ENCODE data around the gene PRDX1.
A peak's percentile ranks its signal among the peaks of the same experiment; 100 is the strongest.
"Not testable (repeated sequence)": the region's sequence is repeated elsewhere in the genome, so short reads cannot be mapped to it uniquely, and the experiment has no call there.

PRDX1 gene

DNA sequence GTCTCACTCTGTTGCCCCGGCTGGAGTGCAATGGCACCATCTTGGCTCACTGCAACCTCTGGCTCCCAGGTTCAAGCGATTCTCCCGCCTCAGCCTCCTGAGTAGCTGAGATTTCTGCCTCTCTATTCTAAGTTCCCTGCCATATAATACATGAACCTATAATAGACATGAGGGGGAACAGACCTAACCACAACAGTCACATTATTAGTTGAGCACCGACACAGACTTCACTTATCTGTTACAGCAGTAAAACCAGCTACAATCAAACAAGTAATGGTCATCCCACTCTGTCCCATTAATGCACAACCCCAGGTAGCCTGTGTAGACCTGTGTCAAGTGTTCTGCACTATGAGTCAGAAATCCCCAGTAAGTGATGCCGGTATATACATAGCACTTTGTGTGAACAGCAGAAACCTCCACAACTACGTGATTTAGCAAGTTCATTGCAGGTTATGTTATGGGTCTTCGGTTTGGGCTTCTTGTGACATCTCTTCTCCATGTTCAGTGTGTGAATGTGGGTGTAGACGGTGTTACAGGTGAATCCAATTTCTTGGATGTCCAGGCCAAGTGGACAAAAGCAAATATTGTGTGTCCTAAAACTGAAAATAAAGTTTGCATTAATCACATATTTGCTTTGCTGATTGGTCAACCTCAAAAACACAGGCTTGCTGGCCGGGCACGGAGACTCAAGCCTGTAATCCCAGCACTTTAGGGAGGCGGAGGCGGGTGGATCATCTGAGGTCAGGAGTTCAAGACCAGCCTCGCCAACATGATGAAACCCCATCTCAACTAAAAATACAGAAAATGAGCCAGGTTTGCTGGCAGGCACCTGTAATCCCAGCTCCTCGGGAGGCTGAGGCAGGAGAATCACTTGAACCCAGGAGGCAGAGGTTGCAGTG is 18.0 kb downstream of the PRDX1 start:
- no peak for DNase-seq (ENCODE audit: low read depth)

DNA sequence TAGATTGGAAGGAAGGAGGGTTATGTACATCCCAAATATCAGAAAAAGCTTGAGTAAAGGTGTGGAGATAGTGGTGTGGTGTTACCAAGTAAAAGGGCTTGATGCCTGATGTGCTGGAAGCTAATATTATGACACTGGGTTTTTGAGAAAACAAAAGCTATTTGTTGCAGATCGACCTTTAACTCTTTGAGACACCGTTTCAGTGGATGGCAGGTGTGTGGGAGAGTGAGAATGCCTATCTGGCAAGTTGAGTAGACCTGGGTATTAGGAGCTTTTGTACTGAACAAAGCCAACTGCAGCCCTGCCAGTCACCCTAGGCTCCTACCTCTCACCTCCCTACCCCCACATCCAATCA is 20.2 kb downstream of the PRDX1 start:
- DNase-seq (ENCODE audit: low read depth) = no peak

- DNase-seq (ENCODE audit: low read depth) = peak; percentile 36
Measured at GRCh38 chr1:45499415-45499769, 22.3 kb downstream of the PRDX1 start.

GRCh38 chr1:45498279-45498678 is 23.4 kb downstream of the PRDX1 start:
- DNase-seq (ENCODE audit: low read depth) = no peak

DNA sequence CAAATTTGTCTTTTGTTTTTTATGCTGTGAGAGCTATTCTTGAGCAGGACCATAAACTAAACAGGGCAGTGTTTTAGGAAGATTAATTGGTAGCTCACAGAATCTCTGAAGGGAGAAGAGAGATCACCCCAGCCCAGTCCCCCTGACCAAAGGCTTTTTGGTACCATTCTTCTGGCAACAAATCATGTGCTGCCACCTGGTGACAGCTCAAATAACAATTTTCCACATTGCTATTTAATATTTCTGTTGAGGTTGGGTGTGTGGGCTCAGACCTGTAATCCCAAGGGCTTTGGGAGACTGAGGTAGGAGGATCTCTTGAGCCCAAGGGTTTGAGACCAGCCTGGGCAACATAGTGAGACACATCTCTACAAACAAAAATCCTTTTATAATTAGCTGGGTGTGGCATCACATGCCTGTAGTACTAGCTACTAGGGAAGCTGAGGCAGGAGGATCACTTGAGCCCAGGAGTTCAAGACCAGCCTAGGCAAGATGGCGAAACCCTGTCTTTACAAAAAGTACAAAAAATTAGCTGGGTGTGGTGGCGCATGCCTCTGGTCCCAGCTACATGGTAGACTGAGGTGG is 28.5 kb downstream of the PRDX1 start:
- peak; percentile 67 for DNase-seq (ENCODE audit: low read depth)

DNA sequence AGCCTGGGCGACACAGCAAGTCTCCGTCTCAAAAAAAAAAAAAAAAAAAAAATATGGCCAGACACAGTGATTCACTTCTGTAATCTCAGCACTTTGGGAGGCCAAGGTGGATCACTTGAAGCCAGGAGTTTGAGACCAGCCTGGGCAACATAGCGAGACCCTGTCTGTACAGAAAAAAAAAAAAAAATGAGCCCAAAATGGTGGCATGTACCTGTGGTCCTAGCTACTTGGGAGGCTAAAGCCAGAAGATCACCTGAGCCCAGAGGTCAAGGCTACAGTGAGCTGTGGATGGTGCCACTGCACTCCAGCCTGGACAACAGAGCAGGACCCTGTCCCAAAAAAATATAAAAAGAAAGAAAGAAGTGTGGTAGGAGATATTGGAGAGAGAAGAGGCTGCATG is 29.0 kb downstream of the PRDX1 start:
- DNase-seq (ENCODE audit: low read depth) = no peak

DNA sequence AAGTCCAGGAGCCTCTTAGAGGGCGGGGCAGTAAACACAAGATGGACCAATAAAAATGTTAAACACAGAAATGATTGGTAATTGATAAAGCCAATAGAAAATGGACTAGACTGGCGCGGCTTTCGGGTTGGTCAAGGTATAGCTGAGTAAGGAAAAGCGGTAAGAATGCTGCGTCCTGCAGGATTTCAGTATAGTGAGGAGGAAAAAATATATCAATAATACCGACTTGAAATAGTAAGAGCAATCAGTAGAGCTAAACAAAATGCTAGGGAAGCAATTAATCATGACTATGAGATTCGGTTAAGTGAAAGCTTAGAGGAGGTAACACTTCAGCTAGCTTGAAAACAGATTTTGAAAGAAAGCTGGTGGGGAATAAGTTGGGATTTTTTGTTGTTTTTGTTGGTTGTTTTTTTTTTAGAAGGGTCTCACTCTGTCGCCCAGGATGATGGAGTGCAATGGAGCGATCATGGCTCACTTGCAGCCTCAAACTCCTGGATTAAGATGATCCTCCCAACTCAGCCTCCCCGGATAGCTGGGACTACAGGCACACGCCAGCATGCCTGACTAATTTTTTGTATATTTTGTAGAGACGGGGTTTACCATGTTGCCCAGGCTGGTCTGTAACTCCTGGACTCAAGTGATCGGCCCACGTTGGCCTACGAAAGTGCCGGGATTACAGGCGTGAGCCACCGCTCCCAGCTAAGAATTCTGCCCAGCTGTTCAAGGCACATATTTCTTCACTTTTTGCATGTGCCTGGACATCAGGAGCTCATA is 30.0 kb downstream of the PRDX1 start:
- DNase-seq (ENCODE audit: low read depth) = no peak

DNA sequence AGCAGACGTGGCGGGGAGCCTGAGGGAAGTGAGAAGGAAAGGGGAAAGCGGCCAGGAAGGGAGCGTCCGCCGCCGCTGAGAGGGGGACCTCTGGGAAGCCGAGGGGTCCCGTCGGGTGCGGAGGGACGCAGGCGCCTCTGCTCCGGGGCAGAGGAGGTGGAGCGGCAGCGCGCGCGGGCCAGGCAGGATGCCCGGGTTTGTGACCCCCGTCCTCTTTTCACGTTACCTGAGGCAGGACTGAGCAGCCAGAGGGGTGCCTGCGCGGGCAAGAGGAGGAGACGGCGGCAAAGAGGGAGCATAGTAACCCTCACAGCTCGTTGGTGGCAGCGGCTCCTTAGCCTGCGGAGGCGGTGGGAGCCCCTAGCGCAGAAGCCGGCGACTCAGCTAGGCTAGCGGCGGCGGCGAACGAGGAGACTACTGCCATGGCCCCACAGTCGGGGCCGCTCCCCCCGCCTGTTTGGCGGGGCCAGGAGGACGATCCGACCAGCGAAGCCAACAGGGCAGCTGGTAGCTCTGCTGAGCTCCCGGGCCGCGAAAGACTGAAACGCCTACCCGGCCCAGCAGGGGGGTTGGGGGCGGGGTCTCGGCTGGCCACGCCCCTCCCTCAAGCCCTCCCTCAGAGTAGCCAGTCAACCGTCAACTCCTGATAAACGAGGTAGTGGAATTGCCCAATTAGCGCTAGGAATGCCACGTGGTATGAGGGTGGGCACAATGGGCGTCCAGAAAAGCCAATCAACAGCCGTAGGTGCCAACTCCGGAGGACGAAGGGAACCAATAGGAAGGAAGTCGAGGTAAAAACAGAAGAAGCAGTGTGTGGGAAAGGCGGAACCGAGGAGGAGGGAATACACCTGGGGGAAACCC is 30.8 kb downstream of the PRDX1 start, which contains the start of gene TESK2:
TSS of gene TESK2 (minus strand) at position 538 of the 861 bp plus-strand sequence. CDS start 33,378 bp downstream, outside the sequence.
- DNase-seq (ENCODE audit: low read depth) = peak; percentile 100

DNA sequence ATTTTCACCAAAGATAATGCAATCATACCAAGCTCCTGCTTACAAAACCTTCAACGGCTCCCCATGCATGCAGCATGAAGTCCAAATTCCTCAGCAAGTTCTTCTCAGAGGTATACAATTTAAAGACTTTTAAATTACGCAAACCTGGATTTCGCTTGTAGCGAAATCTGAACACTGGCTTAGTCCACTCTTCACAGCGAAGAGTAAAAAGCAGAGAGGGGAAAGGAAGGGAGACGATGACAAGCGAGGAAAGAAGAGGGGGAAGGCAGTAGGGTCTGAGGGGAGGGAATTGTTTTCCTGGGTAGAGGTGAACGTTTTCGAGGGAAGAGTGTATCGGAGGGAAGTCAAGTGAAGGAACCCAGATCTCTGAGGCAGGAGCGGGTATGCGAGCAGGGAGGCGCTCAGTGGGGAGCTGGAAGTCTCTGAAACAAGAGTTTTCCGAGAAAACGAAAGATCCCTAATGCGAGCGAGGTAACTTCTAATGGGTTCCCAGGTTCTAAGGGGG is 31.5 kb downstream of the PRDX1 start:
- peak; percentile 44 for DNase-seq (ENCODE audit: low read depth)

- DNase-seq (ENCODE audit: low read depth) = not testable (repeated sequence)
Measured at GRCh38 chr1:45489379-45489778, 32.3 kb downstream of the PRDX1 start.

- no peak for DNase-seq (ENCODE audit: low read depth)
Measured at GRCh38 chr1:45488666-45489377, 32.9 kb downstream of the PRDX1 start.

GRCh38 chr1:45485949-45486348 is 35.7 kb downstream of the PRDX1 start:
- no peak for DNase-seq (ENCODE audit: low read depth)

DNA sequence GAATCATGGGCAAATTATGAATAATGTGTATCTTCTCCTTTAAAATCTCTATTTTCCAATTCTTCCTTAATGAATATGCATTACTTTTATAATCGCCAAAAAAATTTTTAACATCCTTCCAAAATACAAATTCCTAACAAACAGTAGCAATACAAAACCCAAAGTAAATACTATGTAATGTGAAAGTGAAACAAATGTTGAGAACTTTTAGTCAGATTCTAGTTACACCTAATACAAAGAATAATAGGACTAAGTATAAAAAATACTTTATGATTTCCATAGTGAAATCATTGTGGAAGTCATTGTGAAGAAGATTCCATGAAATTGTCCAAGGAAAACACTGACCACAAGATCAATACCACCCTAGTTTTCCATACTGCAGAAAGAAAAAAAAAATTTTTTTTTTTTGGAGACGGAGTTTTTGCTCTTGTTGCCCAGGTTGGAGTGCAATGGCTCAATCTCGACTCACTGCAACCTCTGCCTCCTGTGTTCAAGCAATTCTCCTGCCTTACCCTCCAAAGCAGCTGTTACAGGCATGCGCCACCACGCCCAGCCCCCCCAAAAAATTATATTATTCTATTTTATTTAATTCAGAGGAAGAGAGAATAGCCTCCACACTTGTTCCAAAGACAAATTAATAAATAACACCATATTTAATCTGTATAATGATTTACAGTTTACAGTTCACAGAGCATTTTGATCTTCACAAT is 42.5 kb downstream of the PRDX1 start:
- no peak for DNase-seq (ENCODE audit: low read depth)

GRCh38 chr1:45478121-45478814 is 43.4 kb downstream of the PRDX1 start:
- no peak for DNase-seq (ENCODE audit: low read depth)

GRCh38 chr1:45477646-45478045 is 44.0 kb downstream of the PRDX1 start:
- DNase-seq (ENCODE audit: low read depth) = no peak

GRCh38 chr1:45474194-45474593 is 47.5 kb downstream of the PRDX1 start:
- DNase-seq (ENCODE audit: low read depth) = not testable (repeated sequence)

GRCh38 chr1:45473302-45473701 is 48.4 kb downstream of the PRDX1 start:
- DNase-seq (ENCODE audit: low read depth) = no peak

DNA sequence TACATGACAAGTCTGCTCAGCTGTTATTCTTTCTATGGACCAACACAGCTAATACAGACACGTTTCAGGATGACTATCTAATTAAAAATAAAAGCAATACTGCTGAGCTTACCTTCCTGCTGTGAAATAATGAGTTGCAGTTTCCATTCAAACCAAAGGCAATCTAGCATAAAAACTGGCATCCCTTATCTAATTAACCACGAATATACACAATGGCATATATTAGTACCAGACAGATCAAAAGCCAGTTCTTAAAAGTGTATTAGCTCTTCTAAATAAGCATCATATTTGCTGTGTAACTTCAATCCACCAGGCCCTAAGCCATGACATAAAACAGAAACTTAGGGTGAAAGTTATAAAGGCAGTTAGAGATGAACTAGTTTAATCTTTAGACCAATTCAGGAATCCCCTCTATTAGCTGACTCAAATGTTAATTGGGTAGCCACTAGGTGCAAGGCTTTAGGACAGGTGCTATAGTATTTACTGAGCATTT is 51.3 kb downstream of the PRDX1 start:
- no peak for DNase-seq (ENCODE audit: low read depth)

DNA sequence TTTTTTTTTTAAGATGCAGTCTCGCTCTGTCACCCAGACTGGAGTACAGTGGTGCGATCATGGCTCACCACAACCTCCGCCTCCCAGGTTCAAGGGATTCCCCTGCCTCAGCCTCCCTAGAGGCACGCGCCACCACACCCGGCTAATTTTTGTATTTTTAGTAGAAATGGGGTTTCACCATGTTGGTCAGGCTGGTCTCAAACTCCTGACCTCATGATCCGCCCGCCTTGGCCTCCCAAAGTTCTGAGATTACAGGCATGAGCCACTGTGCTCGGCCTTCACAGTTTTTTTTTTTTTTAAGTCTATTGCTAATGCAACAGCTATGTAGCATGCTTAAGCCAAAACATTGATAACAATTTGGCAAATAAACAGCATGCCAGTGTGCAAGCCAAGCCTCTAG is 54.3 kb downstream of the PRDX1 start:
- not testable (repeated sequence) for DNase-seq (ENCODE audit: low read depth)

DNA sequence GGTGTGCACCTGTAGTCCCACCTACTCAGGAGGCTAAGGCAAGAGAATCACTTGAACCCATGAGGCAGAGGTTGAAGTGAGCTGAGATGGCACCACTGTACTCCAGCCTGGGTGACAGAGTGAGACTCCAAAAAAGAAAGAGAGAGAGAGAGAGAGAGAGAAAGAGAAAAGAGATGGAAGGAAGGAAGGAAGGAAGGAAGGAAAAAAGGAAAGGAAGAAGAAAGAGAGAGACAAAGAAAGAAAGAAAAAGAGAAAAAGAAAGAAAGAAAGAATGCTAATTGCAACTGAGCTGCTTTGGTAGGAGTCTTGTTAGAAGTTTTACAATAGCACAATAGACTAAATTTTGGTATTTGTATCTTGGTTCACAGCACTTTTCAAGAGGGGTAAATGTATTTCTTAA is 56.4 kb downstream of the PRDX1 start:
- DNase-seq (ENCODE audit: low read depth) = no peak

All from ELR (cell line).